Stomach (tissue), 9 donors: ENCODE measurements around the gene MIS18BP1. TPM values are rescaled to one million over a fixed set of nuclear protein-coding genes. Genes with fewer than 3 reads are reported as not detected.

Source experiments
- DNase-seq, 2 donors: peaks; one replicate each; pipeline versions ENCODE4 v3.0.0 to v3.0.0-alpha.2; 2013 to 2019
- H3K27ac ChIP-seq, 5 donors: fragments of 200-600 bp in 4 of 5; sonication (generic) in 4 of 5; one replicate each; pipeline ENCODE4 v1.5.1; 2013 to 2019; ENCODE audit warnings: mild to moderate bottlenecking in 1 of 5, moderate library complexity in 1 of 5
- H3K27me3 ChIP-seq, 3 donors: fragments of 200-600 bp; sonication (generic); one replicate each; pipeline ENCODE4 v1.5.1; 2017 to 2019; ENCODE audit warnings: mixed run types in 1 of 3
- H3K36me3 ChIP-seq, 4 donors: fragments of 200-600 bp; sonication (generic); 1 replicate in 3 of 4; 2 replicates in 1 of 4; pipeline ENCODE4 v1.5.1; 2016 to 2019
- H3K4me1 ChIP-seq, 4 donors: fragments of 200-600 bp; sonication (generic); one replicate each; pipeline ENCODE4 v1.5.1; 2016 to 2019
- H3K4me3 ChIP-seq, 4 donors: fragments of 200-600 bp; sonication (generic) in 3 of 4; one replicate each; pipeline ENCODE4 v1.5.1; 2016 to 2019; ENCODE audit warnings: mild to moderate bottlenecking in 1 of 4
- H3K9me3 ChIP-seq, 4 donors: fragments of 200-600 bp; sonication (generic); one replicate each; pipeline ENCODE4 v1.5.1; 2016 to 2019
- EP300 ChIP-seq: sonication (generic); formaldehyde crosslinking; IDR thresholded peaks from one replicate; pipeline ENCODE4 v1.6.1; 2017; ENCODE audit warnings: antibody characterized with exemption
- POLR2A ChIP-seq, 4 donors: fragments of 450-650 bp; IDR thresholded peaks; one replicate each; pipeline ENCODE4 v1.6.1; 2016; ENCODE audit warnings: antibody characterized with exemption in 4 of 4, control low read depth in 2 of 4, mild to moderate bottlenecking in 1 of 4, moderate library complexity in 1 of 4
- POLR2AphosphoS5 ChIP-seq, 3 donors: sonication (generic); formaldehyde crosslinking; IDR thresholded peaks; one replicate each; pipeline ENCODE4 v1.6.1; 2016; ENCODE audit warnings: antibody characterized with exemption in 3 of 3
- WGBS, 5 donors: extraction: QIAGEN DNeasy Blood & Tissue Kit in 3 of 5; methylation state at CpG; one replicate each; pipeline versions ENCODE4 v1.1.5 to v1.1.7; 2013 to 2018; 5-methylcytosine and 5-hydroxymethylcytosine counted together
- intact Hi-C: fragments of 100-400 bp; cut with DNase I; formaldehyde crosslinking; loops from one replicate; pipeline ENCODE4 v1.15.1; 2023; ENCODE audit warnings: low total_unique reads
- polyA plus RNA-seq, 3 donors: library from polyadenylated mRNA; stranded (reverse); fragments of 200-250 nt; gene quantifications; one replicate each; pipeline ENCODE4 v1.2.3, GENCODE V29; 2013
- small RNA-seq, 4 donors: library from RNA; depleted of rRNA; stranded (forward); fragments of <200 nt; gene quantifications; one replicate each; pipeline ENCODE3, GENCODE V24; 2016
- total RNA-seq, 5 donors: library from RNA; depleted of rRNA; stranded (reverse); fragments of >200 nt; gene quantifications; one replicate each; pipeline versions ENCODE4 v1.1.0 to v1.2.3, GENCODE V29; 2014 to 2016
- TF ChIP-seq, protein P1 (sequence below), 7 experiments: fragments of 450-650 bp in 4 of 7; fragments of 200-600 bp in 3 of 7; sonication (generic) in 3 of 7; IDR thresholded peaks; one replicate each; pipeline ENCODE4 v1.5.1; 2016 to 2019; ENCODE audit warnings: antibody characterized with exemption in 7 of 7, control low read depth in 2 of 7, mild to moderate bottlenecking in 1 of 7
- donor health status: healthy with polysubstance abuse.
- donor health status: Bipolar disorder and iron deficiency.
- donor health status: healthy.

The MIS18BP1 gene
- total and polyA plus RNA-seq, 8 donors: 4.4 to 67.7 (median 13.2) TPM

DNA sequence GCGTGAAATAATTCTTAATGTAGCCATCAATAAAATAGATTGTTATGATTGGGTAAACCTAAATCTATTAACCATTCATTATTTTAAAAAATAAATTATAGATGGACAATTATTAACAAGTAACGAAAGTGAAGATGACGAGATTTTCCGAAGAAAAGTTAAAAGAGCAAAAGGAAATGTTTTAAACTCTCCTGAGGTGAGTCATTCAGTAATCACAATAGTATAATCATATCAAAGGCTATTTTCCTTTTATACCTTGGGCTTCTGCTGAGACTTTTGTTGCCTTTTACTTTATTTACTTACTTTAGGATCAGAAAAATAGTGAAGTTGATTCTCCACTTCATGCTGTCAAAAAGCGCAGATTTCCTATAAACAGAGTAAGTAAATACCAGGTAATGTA is 71.7 kb downstream of the MIS18BP1 start:
- TF ChIP-seq, protein P1, sequence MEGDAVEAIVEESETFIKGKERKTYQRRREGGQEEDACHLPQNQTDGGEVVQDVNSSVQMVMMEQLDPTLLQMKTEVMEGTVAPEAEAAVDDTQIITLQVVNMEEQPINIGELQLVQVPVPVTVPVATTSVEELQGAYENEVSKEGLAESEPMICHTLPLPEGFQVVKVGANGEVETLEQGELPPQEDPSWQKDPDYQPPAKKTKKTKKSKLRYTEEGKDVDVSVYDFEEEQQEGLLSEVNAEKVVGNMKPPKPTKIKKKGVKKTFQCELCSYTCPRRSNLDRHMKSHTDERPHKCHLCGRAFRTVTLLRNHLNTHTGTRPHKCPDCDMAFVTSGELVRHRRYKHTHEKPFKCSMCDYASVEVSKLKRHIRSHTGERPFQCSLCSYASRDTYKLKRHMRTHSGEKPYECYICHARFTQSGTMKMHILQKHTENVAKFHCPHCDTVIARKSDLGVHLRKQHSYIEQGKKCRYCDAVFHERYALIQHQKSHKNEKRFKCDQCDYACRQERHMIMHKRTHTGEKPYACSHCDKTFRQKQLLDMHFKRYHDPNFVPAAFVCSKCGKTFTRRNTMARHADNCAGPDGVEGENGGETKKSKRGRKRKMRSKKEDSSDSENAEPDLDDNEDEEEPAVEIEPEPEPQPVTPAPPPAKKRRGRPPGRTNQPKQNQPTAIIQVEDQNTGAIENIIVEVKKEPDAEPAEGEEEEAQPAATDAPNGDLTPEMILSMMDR (IDR thresholded peaks at IDR 0.05): no peak
- no peaks in the 10 kb centered on the region for H3K4me1 ChIP-seq

DNA sequence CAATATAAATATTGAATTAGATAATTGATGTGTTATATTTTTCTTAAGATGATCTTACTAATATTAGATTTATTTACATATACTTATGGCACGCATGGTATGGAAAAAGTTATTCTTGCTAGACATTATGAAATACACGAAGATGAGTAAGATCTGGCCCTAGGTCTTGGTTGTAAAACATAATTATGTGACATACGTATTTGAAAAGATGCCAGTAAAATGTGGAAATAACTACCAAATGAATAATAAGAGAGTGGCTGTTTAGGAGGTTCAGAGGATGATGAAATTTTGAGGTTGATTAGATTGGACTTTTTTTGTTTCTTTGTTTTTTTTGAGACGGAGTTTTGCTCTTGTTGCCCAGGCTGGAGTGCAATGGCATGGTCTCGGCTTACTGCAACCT is 75.9 kb downstream of the MIS18BP1 start:
- DNase-seq: no peak
- Histone ChIP-seq H3K36me3 (peaks cover 3 to 4% (median 4%) of the 10 kb centered on the region in 4 donors), H3K4me3 (no peak overlapping the region), H3K27me3 (no peaks in the 10 kb centered on the region), H3K27ac (no peak overlapping the region), H3K9me3 (no peaks in the 10 kb centered on the region), H3K4me1 (no peaks in the 10 kb centered on the region)
- WGBS, 5 donors: 88 to 94% (median 91%) methylated on average over 5 of the region's 5 CpGs
- intact Hi-C loops: no loop called here
- no peak for TF ChIP-seq POLR2A (IDR thresholded peaks at IDR 0.05)
- no peak for TF ChIP-seq POLR2AphosphoS5 (IDR thresholded peaks at IDR 0.05)
- no peak for TF ChIP-seq EP300
- TF ChIP-seq, protein P1 (IDR thresholded peaks at IDR 0.05): no peak

More for the DNA sequence above, 71.7 kb downstream of the MIS18BP1 start:
- no peak for DNase-seq
- Histone ChIP-seq H3K36me3 (no peaks in the 10 kb centered on the region), H3K27ac (no peak overlapping the region), H3K4me3 (no peak overlapping the region), H3K9me3 (no peaks in the 10 kb centered on the region), H3K27me3 (no peaks in the 10 kb centered on the region)
- 77 to 85% (median 81%) methylated on average over 5 of the region's 5 CpGs for WGBS, 5 donors
- intact Hi-C loops: no loop called here

DNA sequence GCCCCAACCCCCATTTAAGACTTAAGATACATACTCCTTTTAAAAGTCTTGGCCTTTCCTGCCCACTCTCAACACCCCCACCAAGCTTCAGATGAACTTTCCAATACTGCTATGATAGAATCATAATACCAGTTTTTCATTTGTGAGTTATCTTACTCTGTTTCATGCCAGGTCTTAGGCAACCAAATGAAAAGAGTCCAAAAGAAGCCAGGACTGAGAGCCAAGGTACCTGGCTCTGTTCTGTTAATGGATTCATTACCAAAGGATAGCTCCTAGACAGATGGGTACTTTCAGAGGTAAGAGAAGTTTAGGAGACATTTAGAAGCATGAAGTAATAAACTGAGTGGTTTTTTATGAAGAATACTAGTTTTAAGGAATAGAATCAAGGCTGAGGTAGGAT is 83.1 kb downstream of the MIS18BP1 start:
- H3K27me3 ChIP-seq: no peaks in the 10 kb centered on the region
- no peak overlapping the region for H3K27ac ChIP-seq
- TF ChIP-seq POLR2A (IDR thresholded peaks at IDR 0.05) (no peak), EP300 (no peak)
- TF ChIP-seq, protein P1 (IDR thresholded peaks at IDR 0.05): no peak
- DNase-seq: no peak
- H3K4me3 ChIP-seq: no peak overlapping the region
- intact Hi-C loops: no loop called here
- peaks cover 0 to 3% (median 0%) of the 10 kb centered on the region in 4 donors for H3K4me1 ChIP-seq
- H3K36me3 ChIP-seq: peaks cover 3 to 26% (median 16%) of the 10 kb centered on the region in 4 donors
- H3K9me3 ChIP-seq: no peaks in the 10 kb centered on the region

DNA sequence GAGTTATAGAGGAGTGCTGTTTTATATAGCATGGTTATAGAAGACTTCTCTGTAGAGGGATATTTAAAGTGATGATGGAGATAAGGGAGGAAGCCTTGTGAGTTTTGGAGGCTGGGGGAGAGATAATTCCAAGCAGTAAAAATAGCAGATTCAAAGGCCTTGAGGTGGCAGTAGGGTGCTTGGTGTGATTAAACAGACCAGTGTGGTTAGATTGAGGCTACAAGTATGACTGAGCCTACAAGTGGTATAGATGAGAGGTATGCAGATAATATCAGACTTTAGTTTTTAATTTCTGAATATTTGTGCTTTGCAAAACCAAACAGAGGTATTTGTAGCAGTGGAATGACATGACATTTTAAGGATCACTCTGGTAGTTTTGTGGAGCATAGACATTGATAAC is 96.9 kb downstream of the MIS18BP1 start:
- H3K36me3 ChIP-seq: peaks cover 0 to 6% (median 2%) of the 10 kb centered on the region in 4 donors
- no peak for DNase-seq
- H3K27ac ChIP-seq: no peak overlapping the region
- no peak for TF ChIP-seq POLR2AphosphoS5 (IDR thresholded peaks at IDR 0.05)
- no peak overlapping the region for H3K4me3 ChIP-seq
- H3K9me3 ChIP-seq: no peaks in the 10 kb centered on the region
- no peaks in the 10 kb centered on the region for H3K27me3 ChIP-seq
- intact Hi-C loops: no loop called here
- H3K4me1 ChIP-seq: no peaks in the 10 kb centered on the region

Small RNA genes lying within 50 kb of the gene (small RNA-seq; reads per million reads assigned to genes)
- 0 to 0.14 (median 0) reads per million in 4 donors for gene RNU6-552P

Other genes with a start within 250 kb of the MIS18BP1 start
- 100 to 1,000 TPM in 1 of 5 donors, 10 to 100 TPM in 4; 12.5 to 148 (median 43.2) TPM for gene PRPF39, start 169.1 kb downstream of the MIS18BP1 start, total RNA-seq
- gene PRPF39, start 169.1 kb downstream of the MIS18BP1 start, polyA plus RNA-seq: 10 to 100 TPM in 1 of 3 donors, 1 to 10 TPM in 2; 7.5 to 25.3 (median 9.0) TPM
- 10 to 100 TPM in 3 of 5 donors, 1 to 10 TPM in 1, under 1 TPM in 1; 0.58 to 43.3 (median 28.4) TPM for gene FKBP3, start 118.7 kb downstream of the MIS18BP1 start, total RNA-seq
- 10 to 100 TPM; 66.3 to 81.3 (median 80.2) TPM for gene FKBP3, start 118.7 kb downstream of the MIS18BP1 start, polyA plus RNA-seq
- gene FANCM, start 117.3 kb downstream of the MIS18BP1 start, total RNA-seq: 10 to 100 TPM in 1 of 5 donors, 1 to 10 TPM in 4; 2.9 to 15.2 (median 4.0) TPM
- gene FANCM, start 117.3 kb downstream of the MIS18BP1 start, polyA plus RNA-seq: 1 to 10 TPM in 2 of 3 donors, under 1 TPM in 1; 0.92 to 3.1 (median 1.8) TPM